ENCODE measurements around the gene ETV2. TPM values are rescaled to one million over a fixed set of nuclear protein-coding genes. Genes with fewer than 3 reads are reported as not detected.

ETV2 gene
- total and polyA plus RNA-seq, 2 donors (not counting 3 experiments of a cell fraction or from before 2014, with no cell fraction given) = 1.0 to 1.5 TPM

- Histone ChIP-seq H4K20me1 (replicated peaks; ENCODE audit: control insufficient read depth, extremely low read depth, insufficient read depth, low read length) (no peaks in the 10 kb centered on the region), H3K27ac (ENCODE audit: insufficient read depth, low read depth, low read length) (peak within 1 kb of the TSS; percentile 65), H3K9me3 (replicated peaks; ENCODE audit: control insufficient read depth, insufficient read depth, low read length) (no peaks in the 10 kb centered on the region), H2AFZ (ENCODE audit: low read depth, low read length) (peak within 1 kb of the TSS; percentile 77), H3K4me3 (replicated peaks in 1 of 3; ENCODE audit: insufficient read depth in 1 of 3, low read depth in 1 of 3, low read length in 3 of 3) (peak within 1 kb of the TSS; percentile 81 to 97 (median 89)), H3K4me2 (ENCODE audit: insufficient read depth, low read length) (peak within 1 kb of the TSS; percentile 74), H3K9ac (replicated peaks; ENCODE audit: extremely low read depth, insufficient read depth, low read length) (peak within 1 kb of the TSS; percentile 80), H3K9me1 (replicated peaks; ENCODE audit: control insufficient read depth, extremely low read depth, insufficient read depth, low read length) (no peaks in the 10 kb centered on the region), H3K27me3 (ENCODE audit: control insufficient read depth in 2 of 2, insufficient read depth in 2 of 2, low read length in 2 of 2) (no peaks in the 10 kb centered on the region), H3K36me3 (ENCODE audit: control insufficient read depth in 2 of 2, extremely low read depth in 1 of 2, insufficient read depth in 2 of 2, low read length in 2 of 2) (peaks cover 0 to 3% of the 10 kb centered on the region in 2 experiments), H3K4me1 (ENCODE audit: control insufficient read depth, extremely low read depth, insufficient read depth, low read length) (peaks cover 12% of the 10 kb centered on the region), H3K79me2 (ENCODE audit: control insufficient read depth, insufficient read depth, low read length) (peaks cover 19% of the 10 kb centered on the region)
- DNase-seq (ENCODE audit: low read depth, low spot score) (peak; percentile 96), FAIRE-seq (peak; percentile 99)
- POLR2A ChIA-PET = no interaction called here
- CTCF ChIA-PET = interaction anchor here (0.7 to 1.4 kb wide), 2 partner anchors 9 to 99 kb away, joined by 4 to 6 read pairs; no protein-coding TSS in a partner anchor
- intact Hi-C loops (cut with micrococcal nuclease) (loop anchor here (5.0 kb wide), 1 partner anchor 109 kb away; the partner anchor contains the start of genes HSPB6 and PROSER3), dilution Hi-C loops (cut with MboI; ENCODE audit: extremely low pct_ligation_motif_present, low sequenced_read_pairs) (no loop called here)
- BruUV-seq (replicated peaks) = TSS peak; percentile 66
- TF ChIP-seq POLR2AphosphoS5 (IDR thresholded peaks at IDR 0.05; ENCODE audit: insufficient read depth, low read depth, low read length) = peak; percentile 87
- TF ChIP-seq JUN (IDR thresholded peaks at IDR 0.05; ENCODE audit: borderline replicate concordance, insufficient read depth, insufficient read length, low read depth) = no peak
- no peak for TF ChIP-seq GATA2 (IDR thresholded peaks at IDR 0.05; ENCODE audit: insufficient read depth, insufficient read length, low read depth, low read length)
- peak; percentile 88 for TF ChIP-seq POLR2A (IDR thresholded peaks at IDR 0.05; ENCODE audit: low read depth, low read length)
- TF ChIP-seq CTCF (IDR thresholded peaks at IDR 0.05; ENCODE audit: extremely low read depth in 1 of 2, insufficient read depth in 1 of 2, low read depth in 1 of 2, low read length in 2 of 2) = no peak
- no peak for TF ChIP-seq FOS (IDR thresholded peaks at IDR 0.05; ENCODE audit: borderline replicate concordance, insufficient read depth, low read length)
Measured at GRCh38 chr19:35648017-35648961, 6.7 kb downstream of the ETV2 start, which contains the start of gene COX6B1. Gene COX6B1, plus strand, starts transcription at chr19:35648323. Its CDS starts 2,921 bp downstream, at chr19:35651244.
